Colonic mucosa (tissue), 4 donors: ENCODE results near the gene LRCH3. TPM values are rescaled to one million over a fixed set of nuclear protein-coding genes. Genes with fewer than 3 reads are reported as not detected.

ENCODE experiments used
- DNase-seq: peaks from one replicate; pipeline ENCODE4 v3.0.0-alpha.2; 2020
- H3K27ac ChIP-seq: fragments of 200-600 bp; one replicate; pipeline ENCODE4 v1.8.0; 2021
- H3K27me3 ChIP-seq: fragments of 200-600 bp; one replicate; pipeline ENCODE4 v1.8.0; 2021
- H3K36me3 ChIP-seq: fragments of 200-600 bp; one replicate; pipeline ENCODE4 v1.8.0; 2021
- H3K4me1 ChIP-seq: fragments of 200-600 bp; one replicate; pipeline ENCODE4 v1.8.0; 2021; ENCODE audit warnings: mild to moderate bottlenecking
- H3K4me3 ChIP-seq: fragments of 200-600 bp; one replicate; pipeline ENCODE4 v1.8.0; 2021
- H3K9ac ChIP-seq, 2 donors: one replicate each; pipeline ENCODE4 v1.7.0; 2013; ENCODE audit warnings: control low read depth in 2 of 2, low read depth in 2 of 2, low read length in 2 of 2
- H3K9me3 ChIP-seq: fragments of 200-600 bp; one replicate; pipeline ENCODE4 v1.8.0; 2021
- CTCF ChIP-seq: fragments of 200-600 bp; IDR thresholded peaks from one replicate; pipeline ENCODE4 v1.8.0; 2022; ENCODE audit warnings: antibody characterized with exemption, mild to moderate bottlenecking
- intact Hi-C: fragments of 100-400 bp; cut with DNase I; formaldehyde crosslinking; loops from one replicate; pipeline ENCODE4 v1.14.1; 2022
- total RNA-seq, 2 donors: library from RNA; stranded (reverse); fragmentation: NEBNext Ultra II Directional in 1 of 2; extraction: Animal tissue kit (Norgen Biotek cat#: 25700) in 1 of 2; gene quantifications; one replicate each; pipeline ENCODE4 v1.2.1, GENCODE V29; 2021
- donor health status: healthy.
- donor health status: DM: no; HTN: no; CAD: no.
- donor health status: DM: no; HTN: no; CAD: no.

LRCH3 gene
- total RNA-seq, 2 donors from 2014 or later: 33.5 to 34.9 TPM

- H3K36me3 ChIP-seq: no peaks in the 10 kb centered on the region
- DNase-seq: no peak
- H3K27ac ChIP-seq: no peak overlapping the region
- intact Hi-C loops: no loop called here
- H3K4me1 ChIP-seq: peaks cover 13% of the 10 kb centered on the region
- no peak overlapping the region for H3K4me3 ChIP-seq
- H3K9me3 ChIP-seq: no peaks in the 10 kb centered on the region
- H3K9ac ChIP-seq: no peak overlapping the region
- no peaks in the 10 kb centered on the region for H3K27me3 ChIP-seq
- no peak for TF ChIP-seq CTCF
Measured at GRCh38 chr3:197753263-197753662, 37.8 kb upstream of the LRCH3 start.

GRCh38 chr3:197756704-197757103 lies 34.4 kb upstream of the LRCH3 start:
- H3K27me3 ChIP-seq: no peaks in the 10 kb centered on the region
- no peak for TF ChIP-seq CTCF
- intact Hi-C loops: no loop called here
- peaks cover 6% of the 10 kb centered on the region for H3K4me1 ChIP-seq
- H3K9ac ChIP-seq: no peak overlapping the region
- no peaks in the 10 kb centered on the region for H3K9me3 ChIP-seq
- H3K36me3 ChIP-seq: no peaks in the 10 kb centered on the region
- H3K27ac ChIP-seq: no peak overlapping the region
- H3K4me3 ChIP-seq: no peak overlapping the region
- no peak for DNase-seq

- H3K27me3 ChIP-seq: no peaks in the 10 kb centered on the region
- no peaks in the 10 kb centered on the region for H3K9me3 ChIP-seq
- no peak overlapping the region for H3K27ac ChIP-seq
- no peaks in the 10 kb centered on the region for H3K4me1 ChIP-seq
- H3K36me3 ChIP-seq: no peaks in the 10 kb centered on the region
- no peak overlapping the region for H3K4me3 ChIP-seq
- no peak for TF ChIP-seq CTCF
- H3K9ac ChIP-seq: no peak overlapping the region
- no peak for DNase-seq
- intact Hi-C loops: no loop called here
Measured at GRCh38 chr3:197758512-197758911, 32.5 kb upstream of the LRCH3 start.

- no peaks in the 10 kb centered on the region for H3K4me1 ChIP-seq
- H3K4me3 ChIP-seq: no peak overlapping the region
- no peaks in the 10 kb centered on the region for H3K27me3 ChIP-seq
- H3K9ac ChIP-seq: no peak overlapping the region
- no peak for DNase-seq
- no peak overlapping the region for H3K27ac ChIP-seq
- H3K36me3 ChIP-seq: no peaks in the 10 kb centered on the region
- intact Hi-C loops: no loop called here
- TF ChIP-seq CTCF: no peak
- no peaks in the 10 kb centered on the region for H3K9me3 ChIP-seq
Measured at GRCh38 chr3:197761784-197762183, 29.3 kb upstream of the LRCH3 start.

GRCh38 chr3:197775317-197775716 lies 15.7 kb upstream of the LRCH3 start:
- H3K27me3 ChIP-seq: no peaks in the 10 kb centered on the region
- DNase-seq: no peak
- no peaks in the 10 kb centered on the region for H3K4me1 ChIP-seq
- H3K4me3 ChIP-seq: no peak overlapping the region
- no peak overlapping the region for H3K27ac ChIP-seq
- intact Hi-C loops: no loop called here
- peaks cover 20% of the 10 kb centered on the region for H3K36me3 ChIP-seq
- TF ChIP-seq CTCF: no peak
- no peak overlapping the region for H3K9ac ChIP-seq
- no peaks in the 10 kb centered on the region for H3K9me3 ChIP-seq

GRCh38 chr3:197782230-197782629 lies 8.8 kb upstream of the LRCH3 start:
- TF ChIP-seq CTCF: no peak
- peaks cover 11% of the 10 kb centered on the region for H3K36me3 ChIP-seq
- intact Hi-C loops: no loop called here

More at GRCh38 chr3:197782230-197782629, 8.8 kb upstream of the LRCH3 start:
- Histone ChIP-seq H3K9me3 (no peaks in the 10 kb centered on the region), H3K4me1 (no peaks in the 10 kb centered on the region), H3K9ac (no peak overlapping the region), H3K27me3 (no peaks in the 10 kb centered on the region), H3K4me3 (no peak overlapping the region), H3K27ac (no peak overlapping the region)
- DNase-seq: no peak
